GM19351 (cell line): Measurements from ENCODE around the gene AQP2.

Source experiments
- ATAC-seq: cut with Tn5 transposase; IDR thresholded peaks from one replicate; pipeline ENCODE4 v1.9.1; 2021; ENCODE audit warnings: mild to moderate bottlenecking, moderate library complexity; ENCODE audit not compliant: unreplicated experiment

The AQP2 gene

GRCh38 chr12:49967777-49968250 is 17.3 kb downstream of the AQP2 start:
- peak; percentile 28 for ATAC-seq

- no peak for ATAC-seq
Measured at GRCh38 chr12:49968471-49968870, 17.9 kb downstream of the AQP2 start.

- no peak for ATAC-seq
Measured at GRCh38 chr12:49969027-49969426, 18.5 kb downstream of the AQP2 start.

GRCh38 chr12:49969651-49970429 is 19.3 kb downstream of the AQP2 start:
- ATAC-seq = no peak

- no peak for ATAC-seq
Measured at GRCh38 chr12:49970658-49971057, 20.1 kb downstream of the AQP2 start.

GRCh38 chr12:49971141-49971540 is 20.6 kb downstream of the AQP2 start:
- no peak for ATAC-seq

- ATAC-seq = no peak
Measured at GRCh38 chr12:49972129-49972528, 21.6 kb downstream of the AQP2 start.

- no peak for ATAC-seq
Measured at GRCh38 chr12:49972641-49973360, 22.3 kb downstream of the AQP2 start, which contains the start of gene AQP6. Gene AQP6, plus strand, starts transcription at chr12:49972947. Its CDS starts 227 bp downstream, at chr12:49973174.

GRCh38 chr12:49973361-49973830 is 22.9 kb downstream of the AQP2 start:
- ATAC-seq = no peak

- ATAC-seq = no peak
Measured at GRCh38 chr12:49974231-49974675, 23.7 kb downstream of the AQP2 start.

GRCh38 chr12:49974677-49975317 is 24.3 kb downstream of the AQP2 start:
- ATAC-seq = no peak

GRCh38 chr12:49975318-49975761 is 24.8 kb downstream of the AQP2 start:
- ATAC-seq = no peak

GRCh38 chr12:49976557-49976956 is 26.0 kb downstream of the AQP2 start:
- no peak for ATAC-seq

- no peak for ATAC-seq
Measured at GRCh38 chr12:49978125-49978524, 27.6 kb downstream of the AQP2 start.

GRCh38 chr12:49979016-49979586 is 28.6 kb downstream of the AQP2 start:
- ATAC-seq = no peak

GRCh38 chr12:49979791-49980190 is 29.3 kb downstream of the AQP2 start:
- no peak for ATAC-seq

- ATAC-seq = no peak
Measured at GRCh38 chr12:49980501-49981349, 30.2 kb downstream of the AQP2 start.

- no peak for ATAC-seq
Measured at GRCh38 chr12:49982246-49983087, 31.9 kb downstream of the AQP2 start.

- no peak for ATAC-seq
Measured at GRCh38 chr12:49983892-49984291, 33.4 kb downstream of the AQP2 start.
